SK-N-SH (cell line): Measurements from ENCODE around the gene ARHGAP21. TPM values are rescaled to one million over a fixed set of nuclear protein-coding genes. Genes with fewer than 3 reads are reported as not detected.

Experiments used
- CTCF ChIA-PET: fragments of 300-600, 350-600 bp; formaldehyde crosslinking; extraction: SDS; loops from one replicate; lab custom pipeline; 2021; lab: Yijun Ruan, JAX
- POLR2A ChIA-PET: fragments of 350-600 bp; sonication (Branson Sonifier 250); formaldehyde crosslinking; extraction: SDS; loops from one replicate; lab custom pipeline; 2020; ENCODE audit warnings: antibody characterized with exemption, inconsistent platforms; lab: Yijun Ruan, JAX
- DNase-seq: peaks from one replicate; pipeline ENCODE4 v3.0.0; 2012
- H2AFZ ChIP-seq: fragments of 200-600 bp; sonication (generic); 2 replicates; pipeline ENCODE4 v1.8.1; 2016; ENCODE audit warnings: antibody characterized with exemption, mild to moderate bottlenecking, low read depth
- H3F3A ChIP-seq: fragments of 200-600 bp; sonication (generic); replicated peaks from 2 replicates; pipeline ENCODE3; 2016; ENCODE audit warnings: antibody characterized with exemption, mild to moderate bottlenecking; ENCODE audit not compliant: insufficient read depth
- H3K27ac ChIP-seq, 2 experiments: fragments of 200-500 bp in 1 of 2; fragments of 200-600 bp in 1 of 2; sonication (Bioruptor generic) in 1 of 2; sonication (generic), shearing (Covaris generic) in 1 of 2; 2 replicates each; pipeline versions ENCODE4 v1.5.1 to v1.6.1; 2014 to 2016; ENCODE audit warnings: low read depth in 2 of 2, inconsistent platforms in 1 of 2, low read length in 1 of 2, mild to moderate bottlenecking in 1 of 2, mixed read lengths in 1 of 2
- H3K27me3 ChIP-seq: fragments of 200-600 bp; sonication (generic), shearing (Covaris generic); 2 replicates; pipeline ENCODE4 v1.6.1; 2016; ENCODE audit warnings: mixed run types; ENCODE audit not compliant: insufficient read depth
- H3K36me3 ChIP-seq, 2 experiments: fragments of 200-500 bp in 1 of 2; fragments of 200-600 bp in 1 of 2; sonication (Bioruptor generic) in 1 of 2; sonication (generic) in 1 of 2; replicated peaks in 1 of 2; 2 replicates each; pipeline versions ENCODE3 to v1.5.1; 2014 to 2016; ENCODE audit warnings: low read length in 1 of 2, mild to moderate bottlenecking in 1 of 2; ENCODE audit not compliant: insufficient read depth in 2 of 2, control insufficient read depth in 1 of 2
- H3K4me1 ChIP-seq, 2 experiments: fragments of 200-500 bp in 1 of 2; fragments of 200-600 bp in 1 of 2; sonication (Bioruptor generic) in 1 of 2; sonication (generic), shearing (Covaris generic) in 1 of 2; 2 replicates each; pipeline versions ENCODE4 v1.5.1 to v1.6.1; 2014 to 2016; ENCODE audit warnings: low read depth in 1 of 2, low read length in 1 of 2, mixed run types in 1 of 2; ENCODE audit not compliant: insufficient read depth in 2 of 2, control insufficient read depth in 1 of 2
- H3K4me2 ChIP-seq: fragments of 200-600 bp; sonication (generic), shearing (Covaris generic); 2 replicates; pipeline ENCODE4 v1.6.1; 2017; ENCODE audit warnings: mixed run types
- H3K4me3 ChIP-seq, 2 experiments: fragments of 200-500 bp in 1 of 2; fragments of 200-600 bp in 1 of 2; sonication (Bioruptor generic) in 1 of 2; sonication (generic), shearing (Covaris generic) in 1 of 2; 2 replicates each; pipeline versions ENCODE4 v1.5.1 to v1.8.1; 2014 to 2016; ENCODE audit warnings: low read depth in 2 of 2, inconsistent platforms in 1 of 2, low read length in 1 of 2, mild to moderate bottlenecking in 1 of 2, mixed read lengths in 1 of 2, moderate library complexity in 1 of 2
- H3K79me2 ChIP-seq: fragments of 200-600 bp; sonication (generic); 2 replicates; pipeline ENCODE4 v1.8.1; 2017; ENCODE audit warnings: mild to moderate bottlenecking; ENCODE audit not compliant: insufficient read depth
- H3K9ac ChIP-seq: fragments of 200-600 bp; sonication (generic); 2 replicates; pipeline ENCODE4 v1.6.1; 2017; ENCODE audit warnings: mixed run types
- H3K9me2 ChIP-seq: fragments of 200-600 bp; sonication (generic); 2 replicates; pipeline ENCODE4 v1.6.1; 2017; ENCODE audit warnings: mixed run types
- H3K9me3 ChIP-seq: fragments of 200-600 bp; sonication (generic); 2 replicates; pipeline ENCODE4 v1.6.1; 2017; ENCODE audit warnings: mixed run types, mild to moderate bottlenecking, moderate library complexity
- H4K20me1 ChIP-seq: fragments of 200-600 bp; sonication (generic); 2 replicates; pipeline ENCODE4 v1.6.1; 2017; ENCODE audit warnings: mild to moderate bottlenecking, mixed run types; ENCODE audit not compliant: insufficient read depth
- CHD2 ChIP-seq: fragments of 150-350 bp; IDR thresholded peaks from 2 replicates; pipeline ENCODE4 v1.6.1; 2018; ENCODE audit warnings: low read length; ENCODE audit not compliant: partially characterized antibody
- CTCF ChIP-seq: fragments of 200-600 bp; sonication (generic); IDR thresholded peaks from 2 replicates; pipeline ENCODE4 v1.6.1; 2017; ENCODE audit warnings: antibody characterized with exemption, mild to moderate bottlenecking, moderate library complexity
- FOSL2 ChIP-seq: IDR thresholded peaks from 2 replicates; pipeline ENCODE4 v1.4.0; 2012; ENCODE audit warnings: low read depth, mild to moderate bottlenecking, moderate library complexity, borderline replicate concordance
- FOXJ3 ChIP-seq: sonication (generic); formaldehyde crosslinking; IDR thresholded peaks from 2 replicates; pipeline ENCODE4 v1.5.1; 2020; ENCODE audit warnings: mild to moderate bottlenecking, missing genetic modification reagents
- FOXM1 ChIP-seq: IDR thresholded peaks from 2 replicates; pipeline ENCODE4 v1.4.0; 2012; ENCODE audit warnings: low read depth, mild to moderate bottlenecking
- GATA2 ChIP-seq: sonication (generic); formaldehyde crosslinking; IDR thresholded peaks from 2 replicates; pipeline ENCODE4 v1.5.0; 2020; ENCODE audit warnings: mild to moderate bottlenecking, missing genetic modification reagents
- IRF3 ChIP-seq: fragments of 150-350 bp; IDR thresholded peaks from 2 replicates; pipeline ENCODE4 v1.6.1; 2016; ENCODE audit warnings: mild to moderate bottlenecking, low read depth, low read length
- JUND ChIP-seq: IDR thresholded peaks from 2 replicates; pipeline ENCODE4 v1.4.0; 2012
- MEF2A ChIP-seq: IDR thresholded peaks from 2 replicates; pipeline ENCODE4 v1.4.0; 2012; ENCODE audit warnings: low read depth, borderline replicate concordance
- NFIC ChIP-seq: IDR thresholded peaks from 2 replicates; pipeline ENCODE4 v1.4.0; 2012; ENCODE audit warnings: borderline replicate concordance
- POLR2AphosphoS5 ChIP-seq: IDR thresholded peaks from 2 replicates; pipeline ENCODE4 v1.6.1; 2012; ENCODE audit warnings: low read depth, low read length
- RAD21 ChIP-seq: IDR thresholded peaks from 2 replicates; pipeline ENCODE4 v1.6.1; 2012; ENCODE audit warnings: mild to moderate bottlenecking, low read length
- SIN3A ChIP-seq: IDR thresholded peaks from 2 replicates; pipeline ENCODE4 v1.6.1; 2012; ENCODE audit warnings: low read depth, mild to moderate bottlenecking, low read length, moderate library complexity, borderline replicate concordance
- SMC3 ChIP-seq: IDR thresholded peaks from 2 replicates; pipeline ENCODE4 v1.6.1; 2012; ENCODE audit warnings: low read depth, low read length, improper control_type of control experiment
- TAF1 ChIP-seq: IDR thresholded peaks from 2 replicates; pipeline ENCODE4 v1.6.1; 2012; ENCODE audit warnings: low read depth, mild to moderate bottlenecking, low read length, moderate library complexity, borderline replicate concordance
- USF2 ChIP-seq: fragments of 150-350 bp; IDR thresholded peaks from 2 replicates; pipeline ENCODE4 v1.6.1; 2017; ENCODE audit warnings: antibody characterized with exemption, low read length, low read depth, borderline replicate concordance
- YY1 ChIP-seq: IDR thresholded peaks from 2 replicates; pipeline ENCODE4 v1.4.0; 2012; ENCODE audit warnings: low read depth, mild to moderate bottlenecking
- WGBS: methylation state at CpG from one replicate; pipeline ENCODE4 v1.1.6; 2017; ENCODE audit warnings: low lambda C conversion rate; 5-methylcytosine and 5-hydroxymethylcytosine counted together
- polyA plus RNA-seq, 3 experiments: library from polyadenylated mRNA; depleted of rRNA; stranded (reverse); fragments of >200 nt; gene quantifications; 2 replicates each; pipeline ENCODE4 v1.2.3, GENCODE V29; 2012
- TF ChIP-seq, protein P1 (sequence below): IDR thresholded peaks from 2 replicates; pipeline ENCODE4 v1.6.1; 2012; ENCODE audit warnings: mild to moderate bottlenecking, low read depth, low read length, moderate library complexity

ARHGAP21 gene
- polyA plus RNA-seq, 1 of the 3 experiments (the other 2 are of a cell fraction), result 27.8 TPM

DNA sequence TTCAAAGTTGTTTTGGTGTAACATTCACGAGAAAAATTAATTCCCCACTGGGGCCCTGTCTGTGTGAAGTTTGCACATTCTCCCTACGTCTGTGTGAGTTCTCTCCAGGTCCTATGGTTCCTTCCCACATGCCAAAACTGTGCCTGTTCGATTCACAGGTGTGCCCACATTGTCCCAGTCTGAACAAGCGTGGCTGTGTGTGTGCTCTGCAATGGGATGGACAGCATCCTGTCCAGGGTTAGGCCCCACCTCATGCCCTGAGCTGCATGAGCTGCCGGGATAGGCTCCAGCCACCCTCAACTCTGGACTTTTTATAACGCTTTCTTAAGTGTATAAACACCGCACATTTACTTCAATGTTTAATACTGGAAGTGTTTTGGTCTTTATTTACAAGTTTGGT is 55.4 kb downstream of the ARHGAP21 start:
- Histone ChIP-seq H2AFZ (no peak overlapping the region), H3K27ac (no peak overlapping the region), H3K4me1 (no peaks in the 10 kb centered on the region), H3K79me2 (peaks cover 69% of the 10 kb centered on the region), H3K9ac (no peak overlapping the region), H3K4me2 (no peak overlapping the region), H3K27me3 (no peaks in the 10 kb centered on the region), H3K4me3 (no peak overlapping the region), H4K20me1 (peaks cover 25% of the 10 kb centered on the region), H3K9me2 (no peaks in the 10 kb centered on the region), H3F3A (peaks cover 3% of the 10 kb centered on the region), H3K36me3 (peaks cover 6 to 42% of the 10 kb centered on the region in 2 experiments), H3K9me3 (no peaks in the 10 kb centered on the region)
- 99% methylated on average over 6 of the region's 7 CpGs for WGBS
- ChIA-PET CTCF (interaction anchor here (1.4 kb wide), 1 partner anchor 58 kb away, joined by 3 read pairs; no protein-coding TSS in a partner anchor), POLR2A (no interaction called here)
- DNase-seq, result no peak
- TF ChIP-seq FOSL2 (no peak), CHD2 (no peak), TAF1 (no peak), IRF3 (no peak), FOXM1 (no peak), USF2 (no peak), SIN3A (no peak), YY1 (no peak), RAD21 (no peak), MEF2A (no peak), GATA2 (CRISPR knock-in tag) (no peak), NFIC (no peak), POLR2AphosphoS5 (no peak), SMC3 (no peak), CTCF (no peak), FOXJ3 (CRISPR knock-in tag) (no peak), JUND (no peak)
- TF ChIP-seq, protein P1, sequence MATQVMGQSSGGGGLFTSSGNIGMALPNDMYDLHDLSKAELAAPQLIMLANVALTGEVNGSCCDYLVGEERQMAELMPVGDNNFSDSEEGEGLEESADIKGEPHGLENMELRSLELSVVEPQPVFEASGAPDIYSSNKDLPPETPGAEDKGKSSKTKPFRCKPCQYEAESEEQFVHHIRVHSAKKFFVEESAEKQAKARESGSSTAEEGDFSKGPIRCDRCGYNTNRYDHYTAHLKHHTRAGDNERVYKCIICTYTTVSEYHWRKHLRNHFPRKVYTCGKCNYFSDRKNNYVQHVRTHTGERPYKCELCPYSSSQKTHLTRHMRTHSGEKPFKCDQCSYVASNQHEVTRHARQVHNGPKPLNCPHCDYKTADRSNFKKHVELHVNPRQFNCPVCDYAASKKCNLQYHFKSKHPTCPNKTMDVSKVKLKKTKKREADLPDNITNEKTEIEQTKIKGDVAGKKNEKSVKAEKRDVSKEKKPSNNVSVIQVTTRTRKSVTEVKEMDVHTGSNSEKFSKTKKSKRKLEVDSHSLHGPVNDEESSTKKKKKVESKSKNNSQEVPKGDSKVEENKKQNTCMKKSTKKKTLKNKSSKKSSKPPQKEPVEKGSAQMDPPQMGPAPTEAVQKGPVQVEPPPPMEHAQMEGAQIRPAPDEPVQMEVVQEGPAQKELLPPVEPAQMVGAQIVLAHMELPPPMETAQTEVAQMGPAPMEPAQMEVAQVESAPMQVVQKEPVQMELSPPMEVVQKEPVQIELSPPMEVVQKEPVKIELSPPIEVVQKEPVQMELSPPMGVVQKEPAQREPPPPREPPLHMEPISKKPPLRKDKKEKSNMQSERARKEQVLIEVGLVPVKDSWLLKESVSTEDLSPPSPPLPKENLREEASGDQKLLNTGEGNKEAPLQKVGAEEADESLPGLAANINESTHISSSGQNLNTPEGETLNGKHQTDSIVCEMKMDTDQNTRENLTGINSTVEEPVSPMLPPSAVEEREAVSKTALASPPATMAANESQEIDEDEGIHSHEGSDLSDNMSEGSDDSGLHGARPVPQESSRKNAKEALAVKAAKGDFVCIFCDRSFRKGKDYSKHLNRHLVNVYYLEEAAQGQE, result no peak
